Stimulated activated CD4-positive, alpha-beta T cell treated with anti-CD3 and anti-CD28 coated beads, Interleukin-15, amount 100 ng/mL, for 24 hours (primary cell): ENCODE data around the gene PRDM8.

Source experiments
- DNase-seq: peaks from one replicate; pipeline ENCODE4 v3.0.0-alpha.2; 2020

PRDM8 gene

GRCh38 chr4:80184053-80184824, 13.1 kb upstream of the PRDM8 start:
- DNase-seq, result peak; percentile 95

- peak; percentile 44 for DNase-seq
Measured at GRCh38 chr4:80184825-80185756, 12.2 kb upstream of the PRDM8 start.

- no peak for DNase-seq
Measured at GRCh38 chr4:80185787-80186548, 11.3 kb upstream of the PRDM8 start.

- DNase-seq, result no peak
Measured at GRCh38 chr4:80186676-80187075, 10.6 kb upstream of the PRDM8 start.

- DNase-seq, result no peak
Measured at GRCh38 chr4:80187677-80188076, 9.6 kb upstream of the PRDM8 start.

GRCh38 chr4:80188457-80188800, 8.9 kb upstream of the PRDM8 start:
- DNase-seq, result no peak

- no peak for DNase-seq
Measured at GRCh38 chr4:80188801-80189458, 8.4 kb upstream of the PRDM8 start.

GRCh38 chr4:80189581-80189955, 7.7 kb upstream of the PRDM8 start:
- DNase-seq, result no peak

- DNase-seq, result no peak
Measured at GRCh38 chr4:80189956-80190677, 7.2 kb upstream of the PRDM8 start.

GRCh38 chr4:80192252-80192866, 4.9 kb upstream of the PRDM8 start:
- no peak for DNase-seq

- no peak for DNase-seq
Measured at GRCh38 chr4:80192937-80193336, 4.4 kb upstream of the PRDM8 start.

- no peak for DNase-seq
Measured at GRCh38 chr4:80195441-80196140, 1.7 kb upstream of the PRDM8 start.

GRCh38 chr4:80196259-80196921, 913 bp upstream of the PRDM8 start:
- no peak for DNase-seq

GRCh38 chr4:80197601-80198440, 518 bp downstream of the PRDM8 start:
- DNase-seq, result peak; percentile 48

- DNase-seq, result no peak
Measured at GRCh38 chr4:80198441-80198837, 1.1 kb downstream of the PRDM8 start.

GRCh38 chr4:80199004-80199560, 1.8 kb downstream of the PRDM8 start:
- no peak for DNase-seq

GRCh38 chr4:80199947-80200346, 2.6 kb downstream of the PRDM8 start:
- DNase-seq, result no peak

- peak; percentile 72 for DNase-seq
Measured at GRCh38 chr4:80201252-80202151, 4.2 kb downstream of the PRDM8 start.
